Common myeloid progenitor, CD34-positive (primary cell): ENCODE results near the gene PSMD6.

Experiments used
- CTCF ChIA-PET: fragments of 350-600 bp; sonication (Branson Sonifier 250); formaldehyde crosslinking; loops from one replicate; lab custom pipeline; 2021; ENCODE audit warnings: antibody characterized with exemption; lab: Charles Lee
- POLR2A ChIA-PET: fragments of 350-600 bp; sonication (Branson Sonifier 250); formaldehyde crosslinking; loops from one replicate; lab custom pipeline; 2021; ENCODE audit warnings: antibody characterized with exemption; lab: Charles Lee
- DNase-seq, 3 donors: peaks; one replicate each; pipeline versions ENCODE4 v3.0.0 to v3.0.0-alpha.2; 2013
- H3K27ac ChIP-seq, 2 experiments: 1 replicate in 1 of 2; 2 replicates in 1 of 2; pipeline ENCODE4 v1.7.0; 2013; ENCODE audit warnings: inconsistent platforms in 2 of 2, low read length in 2 of 2, mild to moderate bottlenecking in 2 of 2, low read depth in 1 of 2, moderate library complexity in 1 of 2; ENCODE audit not compliant: severe bottlenecking in 2 of 2, insufficient read depth in 1 of 2, poor library complexity in 1 of 2
- H3K27me3 ChIP-seq, 5 experiments: replicated peaks in 2 of 5; 1 replicate in 3 of 5; 2 replicates in 2 of 5; pipeline versions ENCODE4 v1.6.1 to v1.7.0; 2013; ENCODE audit warnings: low read length in 4 of 5, mild to moderate bottlenecking in 2 of 5, moderate library complexity in 2 of 5, inconsistent platforms in 1 of 5; ENCODE audit not compliant: insufficient read depth in 5 of 5, control insufficient read depth in 4 of 5
- H3K36me3 ChIP-seq, 4 experiments: 1 replicate in 2 of 4; 2 replicates in 2 of 4; pipeline versions ENCODE4 v1.6.1 to v1.7.0; 2013; ENCODE audit warnings: low read length in 3 of 4, control low read depth in 1 of 4, mild to moderate bottlenecking in 1 of 4; ENCODE audit not compliant: control insufficient read depth in 4 of 4, insufficient read depth in 4 of 4
- H3K4me1 ChIP-seq, 4 experiments: 1 replicate in 3 of 4; 2 replicates in 1 of 4; pipeline versions ENCODE4 v1.6.1 to v1.7.1; 2013; ENCODE audit warnings: low read length in 3 of 4, mild to moderate bottlenecking in 3 of 4, control low read depth in 1 of 4, inconsistent platforms in 1 of 4, moderate library complexity in 1 of 4; ENCODE audit not compliant: control insufficient read depth in 4 of 4, insufficient read depth in 4 of 4; ENCODE audit errors: control extremely low read depth in 1 of 4
- H3K4me3 ChIP-seq, 7 experiments: 1 replicate in 4 of 7; 2 replicates in 3 of 7; pipeline versions ENCODE4 v1.5.1 to v1.7.0; 2013; ENCODE audit warnings: mild to moderate bottlenecking in 7 of 7, low read length in 6 of 7, moderate library complexity in 6 of 7, inconsistent platforms in 2 of 7, low read depth in 2 of 7, control low read depth in 1 of 7; ENCODE audit not compliant: insufficient read depth in 4 of 7, control insufficient read depth in 1 of 7; ENCODE audit errors: extremely low read depth in 1 of 7
- H3K9me3 ChIP-seq, 5 experiments: 1 replicate in 4 of 5; 2 replicates in 1 of 5; pipeline versions ENCODE4 v1.6.1 to v1.7.1; 2013; ENCODE audit warnings: low read length in 4 of 5, mild to moderate bottlenecking in 2 of 5, inconsistent platforms in 1 of 5, low read depth in 1 of 5, moderate library complexity in 1 of 5; ENCODE audit not compliant: control insufficient read depth in 4 of 5, insufficient read depth in 2 of 5; ENCODE audit errors: control extremely low read depth in 1 of 5
- WGBS: methylation state at CpG from one replicate; pipeline ENCODE4 v1.1.5; 2013; ENCODE audit not compliant: insufficient coverage; 5-methylcytosine and 5-hydroxymethylcytosine counted together

PSMD6 gene

GRCh38 chr3:64063207-64063982 is 40.1 kb upstream of the PSMD6 start:
- H3K27ac ChIP-seq = no peak overlapping the region
- H3K36me3 ChIP-seq = no peaks in the 10 kb centered on the region
- POLR2A ChIA-PET = interaction anchor here (0.6 kb wide), 1 partner anchor 32 kb away, joined by 4 read pairs; no protein-coding TSS in a partner anchor
- CTCF ChIA-PET = interaction anchor here (0.6 kb wide), 1 partner anchor 350 kb away, joined by 3 read pairs; no protein-coding TSS in a partner anchor
- peaks cover 0 to 2% (median 0%) of the 10 kb centered on the region in 5 experiments for H3K27me3 ChIP-seq
- WGBS = 100% methylated on average over 1 of the region's 5 CpGs
- no peak for DNase-seq
- no peaks in the 10 kb centered on the region for H3K9me3 ChIP-seq
- no peaks in the 10 kb centered on the region for H3K4me1 ChIP-seq
- no peak overlapping the region for H3K4me3 ChIP-seq

GRCh38 chr3:64061628-64062027 is 38.3 kb upstream of the PSMD6 start:
- POLR2A ChIA-PET = no interaction called here
- peaks cover 0 to 6% (median 0%) of the 10 kb centered on the region in 5 experiments for H3K27me3 ChIP-seq
- WGBS = 93% methylated on average over 2 of the region's 5 CpGs
- H3K9me3 ChIP-seq = no peaks in the 10 kb centered on the region
- DNase-seq = no peak
- H3K4me3 ChIP-seq = no peak overlapping the region
- CTCF ChIA-PET = interaction anchor here (1.2 kb wide), 1 partner anchor 31 kb away, joined by 3 read pairs; no protein-coding TSS in a partner anchor
- no peaks in the 10 kb centered on the region for H3K4me1 ChIP-seq
- H3K36me3 ChIP-seq = no peaks in the 10 kb centered on the region
- no peak overlapping the region for H3K27ac ChIP-seq

GRCh38 chr3:64059484-64060175 is 36.3 kb upstream of the PSMD6 start:
- ChIA-PET CTCF (interaction anchor here (0.9 kb wide), 1 partner anchor 7 kb away, joined by 3 read pairs; no protein-coding TSS in a partner anchor), POLR2A (no interaction called here)
- no peak for DNase-seq
- WGBS = no CpG with 5 or more reads among the region's 3 CpGs
- no peaks in the 10 kb centered on the region for H3K9me3 ChIP-seq
- peaks cover 0 to 6% (median 0%) of the 10 kb centered on the region in 5 experiments for H3K27me3 ChIP-seq
- no peaks in the 10 kb centered on the region for H3K4me1 ChIP-seq
- H3K36me3 ChIP-seq = no peaks in the 10 kb centered on the region
- no peak overlapping the region for H3K27ac ChIP-seq
- H3K4me3 ChIP-seq = no peak overlapping the region

- Histone ChIP-seq H3K9me3 (no peaks in the 10 kb centered on the region), H3K4me1 (no peaks in the 10 kb centered on the region), H3K36me3 (no peaks in the 10 kb centered on the region), H3K27me3 (peaks cover 0 to 6% (median 0%) of the 10 kb centered on the region in 5 experiments), H3K27ac (no peak overlapping the region), H3K4me3 (no peak overlapping the region)
- ChIA-PET POLR2A (no interaction called here), CTCF (interaction anchor here (0.6 to 1.4 kb wide), 2 partner anchors 28 to 70 kb away, joined by 3 to 4 read pairs; no protein-coding TSS in a partner anchor)
- 13% methylated on average over 1 of the region's 4 CpGs for WGBS
- peak; percentile 8 to 64 (median 35) for DNase-seq
Observed at GRCh38 chr3:64058566-64058965, 35.3 kb upstream of the PSMD6 start.

- WGBS = 100% methylated on average over 1 of the region's 4 CpGs
- Histone ChIP-seq H3K9me3 (no peaks in the 10 kb centered on the region), H3K27me3 (peaks cover 0 to 4% (median 2%) of the 10 kb centered on the region in 5 experiments), H3K27ac (no peak overlapping the region), H3K4me3 (no peak overlapping the region), H3K4me1 (no peaks in the 10 kb centered on the region), H3K36me3 (no peaks in the 10 kb centered on the region)
- POLR2A ChIA-PET = no interaction called here
- DNase-seq = no peak
- CTCF ChIA-PET = interaction anchor here (1.4 kb wide), 1 partner anchor 27 kb away, joined by 4 read pairs; no protein-coding TSS in a partner anchor
Observed at GRCh38 chr3:64057231-64057630, 33.9 kb upstream of the PSMD6 start.

GRCh38 chr3:64056606-64057180 is 33.4 kb upstream of the PSMD6 start:
- Histone ChIP-seq H3K4me1 (no peaks in the 10 kb centered on the region), H3K36me3 (no peaks in the 10 kb centered on the region), H3K4me3 (no peak overlapping the region), H3K9me3 (no peaks in the 10 kb centered on the region), H3K27me3 (peaks cover 0 to 4% (median 2%) of the 10 kb centered on the region in 5 experiments), H3K27ac (no peak overlapping the region)
- ChIA-PET CTCF (no interaction called here), POLR2A (no interaction called here)
- DNase-seq = no peak
- 100% methylated on average over 3 of the region's 3 CpGs for WGBS
